ENCODE measurements around the gene MYOM1.

Gene MYOM1

GRCh38 chr18:3186678-3187658 is 32.8 kb downstream of the MYOM1 start:
- DNase-seq (ENCODE audit: low spot score) = no peak

GRCh38 chr18:3184275-3184963 is 35.3 kb downstream of the MYOM1 start:
- no peak for DNase-seq (ENCODE audit: low spot score)

- no peak for DNase-seq (ENCODE audit: low spot score)
Measured at GRCh38 chr18:3183103-3183717, 36.6 kb downstream of the MYOM1 start.

- DNase-seq (ENCODE audit: low spot score) = no peak
Measured at GRCh38 chr18:3180325-3180724, 39.4 kb downstream of the MYOM1 start.

GRCh38 chr18:3179430-3180089 is 40.2 kb downstream of the MYOM1 start:
- DNase-seq (ENCODE audit: low spot score) = no peak

- peak; percentile 71 for DNase-seq (ENCODE audit: low spot score)
Measured at GRCh38 chr18:3177902-3178687, 41.7 kb downstream of the MYOM1 start.

- DNase-seq (ENCODE audit: low spot score) = no peak
Measured at GRCh38 chr18:3175195-3175758, 44.5 kb downstream of the MYOM1 start.

- no peak for DNase-seq (ENCODE audit: low spot score)
Measured at GRCh38 chr18:3172097-3172496, 47.7 kb downstream of the MYOM1 start.

- DNase-seq (ENCODE audit: low spot score) = no peak
Measured at GRCh38 chr18:3171631-3172030, 48.1 kb downstream of the MYOM1 start.

GRCh38 chr18:3170441-3171161 is 49.2 kb downstream of the MYOM1 start:
- DNase-seq (ENCODE audit: low spot score) = no peak

GRCh38 chr18:3164381-3164780 is 55.4 kb downstream of the MYOM1 start:
- no peak for DNase-seq (ENCODE audit: low spot score)

GRCh38 chr18:3163968-3164367 is 55.8 kb downstream of the MYOM1 start:
- no peak for DNase-seq (ENCODE audit: low spot score)

- DNase-seq (ENCODE audit: low spot score) = no peak
Measured at GRCh38 chr18:3162181-3162580, 57.6 kb downstream of the MYOM1 start.

- no peak for DNase-seq (ENCODE audit: low spot score)
Measured at GRCh38 chr18:3159830-3160229, 59.9 kb downstream of the MYOM1 start.

GRCh38 chr18:3157606-3158005 is 62.2 kb downstream of the MYOM1 start:
- no peak for DNase-seq (ENCODE audit: low spot score)

- DNase-seq (ENCODE audit: low spot score) = no peak
Measured at GRCh38 chr18:3157086-3157485, 62.7 kb downstream of the MYOM1 start.

GRCh38 chr18:3156325-3156640 is 63.5 kb downstream of the MYOM1 start:
- DNase-seq (ENCODE audit: low spot score) = no peak

- DNase-seq (ENCODE audit: low spot score) = no peak
Measured at GRCh38 chr18:3154214-3154613, 65.6 kb downstream of the MYOM1 start.

GRCh38 chr18:3153107-3153704 is 66.6 kb downstream of the MYOM1 start:
- DNase-seq (ENCODE audit: low spot score) = no peak

GRCh38 chr18:3152294-3152693 is 67.5 kb downstream of the MYOM1 start:
- DNase-seq (ENCODE audit: low spot score) = no peak

Data from globus pallidus (tissue), 1 donor.